Prostate gland (tissue), 2 donors: ENCODE results near the gene LMAN2L.

Experiments
- POLR2A ChIP-seq: fragments of 450-650 bp; IDR thresholded peaks from one replicate; pipeline ENCODE4 v1.6.1; 2016; ENCODE audit warnings: antibody characterized with exemption, mild to moderate bottlenecking
- POLR2AphosphoS5 ChIP-seq: sonication (generic); formaldehyde crosslinking; IDR thresholded peaks from one replicate; pipeline ENCODE4 v1.6.1; 2017; ENCODE audit warnings: antibody characterized with exemption
- TF ChIP-seq, protein P1 (sequence below), 4 experiments: fragments of 200-600 bp in 2 of 4; fragments of 450-650 bp in 2 of 4; sonication (generic) in 2 of 4; IDR thresholded peaks; 1 replicate in 3 of 4; 2 replicates in 1 of 4; pipeline ENCODE4 v1.5.1; 2016 to 2019; ENCODE audit warnings: antibody characterized with exemption in 4 of 4, mild to moderate bottlenecking in 2 of 4, moderate library complexity in 2 of 4

DNA sequence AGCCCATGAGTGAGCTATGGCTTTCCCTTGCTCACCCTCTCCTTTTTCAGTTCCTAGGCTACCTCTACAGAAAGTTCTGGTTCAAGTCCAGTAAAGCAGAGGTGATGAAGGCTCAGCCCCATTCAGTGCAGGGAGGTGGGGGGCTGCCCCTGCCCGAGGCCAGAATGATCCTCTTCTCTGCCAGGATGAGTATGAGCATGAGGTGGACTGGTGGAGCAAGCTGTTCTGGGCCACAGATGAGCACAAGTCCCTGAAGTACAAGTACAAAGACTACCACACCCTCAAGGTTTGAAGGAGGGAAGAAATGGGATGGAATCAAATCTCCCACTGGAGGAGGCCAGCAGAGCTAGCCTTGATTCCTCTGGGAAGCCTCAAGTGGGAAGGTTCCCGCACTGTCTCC, 42.4 kb downstream of the LMAN2L start:
- TF ChIP-seq, protein P1, sequence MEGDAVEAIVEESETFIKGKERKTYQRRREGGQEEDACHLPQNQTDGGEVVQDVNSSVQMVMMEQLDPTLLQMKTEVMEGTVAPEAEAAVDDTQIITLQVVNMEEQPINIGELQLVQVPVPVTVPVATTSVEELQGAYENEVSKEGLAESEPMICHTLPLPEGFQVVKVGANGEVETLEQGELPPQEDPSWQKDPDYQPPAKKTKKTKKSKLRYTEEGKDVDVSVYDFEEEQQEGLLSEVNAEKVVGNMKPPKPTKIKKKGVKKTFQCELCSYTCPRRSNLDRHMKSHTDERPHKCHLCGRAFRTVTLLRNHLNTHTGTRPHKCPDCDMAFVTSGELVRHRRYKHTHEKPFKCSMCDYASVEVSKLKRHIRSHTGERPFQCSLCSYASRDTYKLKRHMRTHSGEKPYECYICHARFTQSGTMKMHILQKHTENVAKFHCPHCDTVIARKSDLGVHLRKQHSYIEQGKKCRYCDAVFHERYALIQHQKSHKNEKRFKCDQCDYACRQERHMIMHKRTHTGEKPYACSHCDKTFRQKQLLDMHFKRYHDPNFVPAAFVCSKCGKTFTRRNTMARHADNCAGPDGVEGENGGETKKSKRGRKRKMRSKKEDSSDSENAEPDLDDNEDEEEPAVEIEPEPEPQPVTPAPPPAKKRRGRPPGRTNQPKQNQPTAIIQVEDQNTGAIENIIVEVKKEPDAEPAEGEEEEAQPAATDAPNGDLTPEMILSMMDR (IDR thresholded peaks at IDR 0.05) = no peak
- TF ChIP-seq POLR2AphosphoS5 (no peak), POLR2A (no peak)
